GM15510 (cell line): ENCODE results near the gene ZMYND10.
A peak's percentile ranks its signal among the peaks of the same experiment; 100 is the strongest.

Experiments used
- POLR2A ChIP-seq: IDR thresholded peaks from 3 replicates; pipeline ENCODE4 v1.6.1; 2011; ENCODE audit warnings: borderline replicate concordance; ENCODE audit not compliant: insufficient read length; ENCODE audit errors: extremely low read depth

The ZMYND10 gene

DNA sequence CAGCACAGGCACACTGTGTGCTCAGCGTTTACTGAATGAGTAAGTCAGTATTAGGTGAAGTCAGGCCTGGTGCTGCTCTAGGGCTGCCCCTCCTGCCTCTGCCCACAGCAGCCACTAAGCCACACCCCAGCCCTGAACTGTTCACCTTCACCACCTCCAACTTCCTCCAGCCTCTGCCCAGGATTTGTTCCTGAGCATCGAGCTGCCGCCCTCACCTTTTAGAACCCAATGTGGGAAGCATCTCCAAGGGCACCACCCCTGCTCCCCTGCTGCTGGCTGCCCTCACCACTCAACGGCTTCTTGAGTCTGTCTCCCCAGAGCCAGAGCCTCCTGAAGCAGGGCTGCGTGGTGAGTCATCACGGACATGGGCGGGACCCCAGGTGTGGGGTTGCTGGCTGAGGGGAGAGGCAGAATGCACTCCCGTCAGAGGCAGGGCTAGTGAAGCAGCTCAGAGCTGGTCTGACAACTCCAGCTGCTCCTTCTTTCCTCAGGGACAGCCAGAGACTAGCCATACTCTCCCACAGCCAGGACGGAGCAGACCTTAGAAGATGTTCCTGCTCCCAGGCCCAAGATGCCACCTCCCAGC lies 28.8 kb downstream of the ZMYND10 start:
- no peak for TF ChIP-seq POLR2A

DNA sequence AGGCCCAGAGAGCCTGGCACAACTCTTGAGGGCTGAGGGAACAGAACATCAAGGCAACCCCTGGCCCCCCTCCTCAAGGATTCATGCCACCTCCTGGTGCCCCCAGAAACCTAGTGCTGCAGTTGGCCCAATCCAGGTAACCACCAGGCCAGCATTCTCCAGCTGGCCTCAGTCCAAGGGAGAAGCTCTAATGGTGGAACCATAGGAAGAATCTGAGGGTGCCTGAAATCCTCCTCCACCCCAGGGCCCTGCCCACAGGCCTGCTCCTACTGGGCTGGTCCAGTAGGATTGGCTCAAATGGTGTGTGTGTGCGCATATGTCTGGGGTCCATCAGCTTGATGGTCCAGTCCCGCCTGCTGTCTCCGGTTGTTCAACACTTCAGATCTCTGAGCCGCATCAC lies 30.7 kb downstream of the ZMYND10 start:
- TF ChIP-seq POLR2A, result no peak

DNA sequence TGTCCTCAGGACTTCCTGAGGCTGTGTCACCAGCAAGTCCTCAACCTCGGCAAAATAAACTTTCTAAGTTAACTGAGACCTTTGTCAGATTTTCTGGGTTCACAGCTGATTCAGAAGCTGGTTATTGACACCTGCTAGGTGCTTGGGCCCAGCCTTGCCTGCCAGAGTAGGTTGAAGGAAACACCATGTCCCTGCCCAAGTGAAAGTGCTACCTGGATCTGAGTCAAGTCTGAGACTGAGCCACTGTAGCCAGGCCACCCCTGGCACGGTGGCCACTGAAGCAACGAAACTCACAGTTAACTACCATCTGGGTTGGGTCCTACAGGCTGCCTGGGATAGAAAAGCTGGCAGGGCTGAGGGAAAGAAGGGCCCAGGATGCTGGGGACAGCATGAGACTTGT lies 31.2 kb downstream of the ZMYND10 start:
- TF ChIP-seq POLR2A, result no peak

DNA sequence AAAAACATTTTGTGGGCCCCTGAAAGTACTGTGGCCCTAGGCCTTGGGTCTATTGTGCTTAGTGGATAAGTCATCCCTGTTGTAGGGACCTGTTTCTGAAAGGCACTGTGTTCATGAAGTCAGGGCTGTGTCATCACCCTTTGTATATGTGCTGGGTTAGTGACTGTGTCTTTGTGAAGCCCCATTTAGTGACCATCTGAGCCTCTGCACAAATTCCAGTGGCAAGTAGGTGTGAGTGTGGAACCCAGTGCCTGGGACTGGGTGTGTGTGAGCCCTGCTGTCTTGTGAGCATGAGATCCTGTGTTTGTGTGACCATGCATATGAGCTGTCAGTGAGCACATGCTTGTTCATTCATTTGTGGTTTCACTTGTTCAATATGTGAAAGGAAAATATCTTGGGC lies 40.9 kb downstream of the ZMYND10 start:
- TF ChIP-seq POLR2A, result no peak

DNA sequence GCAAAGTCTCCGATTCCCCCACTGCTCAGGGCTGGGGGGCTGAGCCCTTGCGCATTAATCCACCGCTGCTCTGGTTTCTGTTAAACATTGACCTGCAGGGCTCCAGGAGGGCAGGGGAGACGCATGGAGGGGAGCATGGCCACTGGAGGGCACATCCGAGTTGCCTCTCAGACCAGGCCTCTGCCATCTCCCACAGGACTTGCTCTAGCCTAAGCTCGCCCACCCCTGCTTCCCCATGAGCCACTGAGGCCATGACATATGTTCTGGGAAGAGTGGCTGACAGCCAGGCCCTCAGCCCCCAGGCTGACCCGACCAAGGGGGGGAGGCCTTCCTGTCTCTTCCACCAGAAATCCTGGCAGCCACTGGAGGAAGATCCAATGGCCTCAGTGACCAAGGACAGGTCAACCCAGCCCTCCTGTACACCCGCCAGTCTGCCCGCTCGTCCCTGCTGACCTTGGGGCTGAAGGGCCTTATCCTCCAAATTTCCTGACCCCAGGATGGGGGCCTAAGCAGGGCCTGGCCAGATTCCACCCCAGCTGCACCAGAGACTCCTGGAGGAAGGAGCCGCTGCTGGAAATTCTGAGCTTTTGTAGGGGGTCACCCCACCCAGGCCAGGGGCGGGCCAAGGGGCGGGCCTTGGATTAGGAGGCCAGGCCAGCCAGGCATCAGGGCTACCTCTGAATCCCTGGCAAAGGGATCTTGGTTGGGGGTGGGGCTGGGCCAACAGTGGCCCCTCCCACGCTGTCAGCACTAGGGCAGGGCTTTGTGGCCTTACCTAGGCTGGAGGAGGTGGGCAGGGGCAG lies 42.3 kb downstream of the ZMYND10 start, which contains the start of gene HYAL1:
Gene HYAL1, minus strand, starts transcription at position 562 of the 803 bp plus-strand sequence. CDS start 618 bp downstream, outside the sequence.
- no peak for TF ChIP-seq POLR2A

DNA sequence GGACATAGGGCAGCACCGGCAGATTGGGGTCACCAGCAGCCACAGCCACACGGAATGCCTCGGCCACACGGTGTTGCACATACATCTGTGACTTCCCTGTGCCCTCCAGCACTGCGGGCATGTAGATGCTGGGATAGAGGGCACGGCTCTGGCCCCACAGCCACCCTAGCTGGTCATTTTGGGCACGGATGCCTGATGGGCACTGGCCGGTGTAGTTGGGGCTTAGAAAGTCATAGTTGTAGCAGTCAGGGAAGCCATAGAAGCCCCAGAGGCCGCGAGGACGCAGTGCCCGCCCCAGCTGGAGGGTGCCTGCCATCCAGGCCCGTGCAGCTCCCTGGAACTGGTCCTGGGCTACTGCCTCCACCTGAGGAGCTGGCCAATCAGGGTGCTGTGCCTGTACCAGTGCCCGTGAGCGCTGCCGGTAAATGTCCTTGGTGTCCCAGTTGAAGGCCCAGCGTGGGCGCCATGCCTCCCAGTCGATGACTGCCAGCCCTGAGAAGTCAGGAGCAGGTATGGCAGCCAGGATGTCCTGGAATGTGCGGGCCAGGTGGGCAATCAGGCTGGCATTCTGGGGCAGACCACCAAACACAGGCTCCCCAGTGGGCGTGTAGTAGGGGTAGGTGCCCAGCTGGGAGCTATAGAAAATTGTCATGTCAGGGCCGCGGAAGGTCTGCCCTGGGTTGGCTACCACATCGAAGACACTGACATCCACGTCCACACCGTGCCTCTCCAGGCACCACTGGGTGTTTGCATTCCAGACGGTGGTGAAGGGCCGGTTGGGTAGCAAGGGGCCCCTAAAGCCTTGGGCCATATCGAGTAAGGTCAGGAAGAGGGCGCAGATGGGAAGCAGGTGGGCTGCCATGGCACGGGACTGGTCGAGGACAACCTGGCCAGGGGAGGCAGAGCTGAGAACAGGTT lies 43.2 kb downstream of the ZMYND10 start:
- TF ChIP-seq POLR2A, result no peak

DNA sequence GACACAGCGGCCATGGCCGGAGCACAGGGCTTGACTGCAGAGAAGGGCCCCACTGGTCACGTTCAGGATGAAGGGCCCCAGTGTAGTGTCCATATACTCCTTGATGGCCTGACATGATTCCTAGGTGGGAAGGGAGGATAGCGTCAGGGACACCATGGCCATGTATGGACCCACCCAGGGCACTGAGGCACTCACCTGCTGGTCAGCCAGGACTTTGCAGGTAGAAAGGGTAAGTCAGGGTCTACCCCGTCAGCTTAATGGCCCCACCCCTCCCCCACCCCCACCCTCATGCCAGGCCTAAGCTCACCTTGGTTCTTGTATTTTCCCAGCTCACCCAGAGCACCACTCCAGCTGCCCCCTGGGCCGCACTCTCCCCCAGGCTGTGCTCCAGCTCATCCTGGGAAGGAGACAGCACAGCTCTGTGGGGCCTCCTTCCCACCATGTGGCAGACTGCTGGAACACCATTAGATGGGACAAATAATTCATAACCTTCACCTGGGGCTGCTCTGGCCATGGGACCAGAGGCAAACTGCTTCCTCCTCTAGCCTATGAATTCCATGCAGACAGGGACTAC lies 44.8 kb downstream of the ZMYND10 start:
- no peak for TF ChIP-seq POLR2A

DNA sequence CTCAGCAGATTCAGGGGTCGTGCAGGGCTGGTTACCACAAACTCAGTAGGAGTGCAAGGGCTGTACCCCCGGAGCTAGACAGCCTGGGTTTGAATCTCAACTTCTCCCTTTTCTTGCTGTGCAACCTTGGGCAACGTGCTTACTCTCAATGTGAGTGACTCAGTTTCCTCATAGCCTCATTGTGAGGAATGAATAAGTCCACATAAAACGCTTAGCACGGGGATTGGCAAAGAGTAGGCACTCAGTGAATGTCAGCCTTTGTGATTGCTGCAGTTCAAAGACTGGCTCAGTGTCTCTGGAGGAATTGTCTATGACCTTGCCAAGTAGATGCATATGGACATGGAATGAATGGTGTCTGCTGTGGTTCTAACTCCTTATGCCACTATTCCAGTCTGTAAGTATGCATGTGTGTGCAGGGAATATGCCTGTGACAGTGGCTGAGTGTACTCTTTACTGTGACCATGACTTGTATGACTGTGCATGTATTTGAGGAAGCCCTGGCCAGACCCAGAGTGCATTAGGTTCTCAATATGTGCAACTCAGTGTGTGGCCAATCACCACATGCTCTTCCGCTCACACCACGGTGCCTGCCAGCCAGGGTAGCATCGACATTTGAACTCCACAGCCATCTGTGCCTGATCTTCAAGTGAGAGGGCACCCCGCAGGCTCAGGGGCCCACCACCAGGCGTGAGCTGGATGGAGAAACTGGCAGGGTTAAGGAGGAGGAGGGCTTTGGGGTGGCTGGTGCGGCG lies 45.4 kb downstream of the ZMYND10 start:
- no peak for TF ChIP-seq POLR2A

DNA sequence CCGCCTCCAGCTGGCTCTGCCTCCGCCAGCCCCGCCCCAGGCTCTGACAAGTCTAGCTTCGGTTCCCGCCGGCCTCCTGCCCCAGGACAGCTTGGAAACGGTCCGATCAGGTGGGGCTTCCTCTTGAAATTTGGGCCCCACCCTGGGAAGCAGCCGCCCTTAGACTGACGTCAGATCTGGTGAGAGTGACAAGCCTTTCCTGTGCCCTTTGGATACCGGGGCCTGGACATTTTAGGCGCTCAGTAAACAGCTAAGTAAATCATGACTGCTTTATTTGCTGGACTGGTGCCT lies 45.9 kb downstream of the ZMYND10 start:
- TF ChIP-seq POLR2A, result no peak

DNA sequence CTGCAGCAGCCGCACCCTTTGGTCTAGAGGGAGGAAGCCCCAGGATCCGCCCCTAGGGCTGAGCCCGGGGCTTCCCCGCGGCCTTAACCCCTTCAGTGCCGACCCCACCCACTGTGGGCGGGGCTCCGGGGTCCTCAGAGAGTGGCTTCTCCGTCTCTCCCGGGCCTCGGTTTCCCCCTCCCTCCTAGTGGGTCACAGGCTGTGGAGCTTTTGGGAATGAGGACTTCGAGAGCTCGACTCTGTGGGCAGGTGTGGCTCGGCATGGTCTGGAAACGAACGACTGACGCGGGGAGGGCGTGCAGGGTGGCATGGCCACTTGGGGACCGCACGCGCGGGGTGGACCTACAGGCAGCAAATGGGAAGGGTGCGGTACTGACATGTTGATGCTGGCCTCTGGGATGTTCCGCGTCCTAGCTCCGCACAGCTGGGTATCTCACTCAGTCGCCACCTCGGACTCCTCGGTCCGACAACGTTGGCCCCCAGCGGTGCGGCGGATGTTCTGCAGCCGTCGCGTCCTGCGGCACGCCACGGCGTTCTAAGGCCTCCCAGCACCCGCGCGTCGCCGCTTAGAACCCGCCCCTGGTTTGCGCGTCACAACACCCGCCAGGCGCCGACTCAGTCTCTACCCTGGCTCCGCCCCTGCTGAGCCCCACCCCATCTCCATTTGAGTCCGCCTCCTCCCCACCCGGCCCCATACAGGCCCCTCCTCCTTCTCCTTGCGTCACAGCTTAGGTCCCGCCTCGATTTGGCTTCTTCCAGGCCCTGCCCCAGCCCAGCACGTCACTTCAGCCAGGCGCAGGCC lies 46.5 kb downstream of the ZMYND10 start, which contains the start of the genes HYAL3 and NAA80:
Gene HYAL3, minus strand, starts transcription at position 570 of the 802 bp plus-strand sequence. CDS start 3,803 bp downstream, outside the sequence.
Gene NAA80, minus strand, starts transcription at position 570 of the 802 bp plus-strand sequence. CDS start 1,942 bp downstream, outside the sequence.
- TF ChIP-seq POLR2A, result peak; percentile 93

DNA sequence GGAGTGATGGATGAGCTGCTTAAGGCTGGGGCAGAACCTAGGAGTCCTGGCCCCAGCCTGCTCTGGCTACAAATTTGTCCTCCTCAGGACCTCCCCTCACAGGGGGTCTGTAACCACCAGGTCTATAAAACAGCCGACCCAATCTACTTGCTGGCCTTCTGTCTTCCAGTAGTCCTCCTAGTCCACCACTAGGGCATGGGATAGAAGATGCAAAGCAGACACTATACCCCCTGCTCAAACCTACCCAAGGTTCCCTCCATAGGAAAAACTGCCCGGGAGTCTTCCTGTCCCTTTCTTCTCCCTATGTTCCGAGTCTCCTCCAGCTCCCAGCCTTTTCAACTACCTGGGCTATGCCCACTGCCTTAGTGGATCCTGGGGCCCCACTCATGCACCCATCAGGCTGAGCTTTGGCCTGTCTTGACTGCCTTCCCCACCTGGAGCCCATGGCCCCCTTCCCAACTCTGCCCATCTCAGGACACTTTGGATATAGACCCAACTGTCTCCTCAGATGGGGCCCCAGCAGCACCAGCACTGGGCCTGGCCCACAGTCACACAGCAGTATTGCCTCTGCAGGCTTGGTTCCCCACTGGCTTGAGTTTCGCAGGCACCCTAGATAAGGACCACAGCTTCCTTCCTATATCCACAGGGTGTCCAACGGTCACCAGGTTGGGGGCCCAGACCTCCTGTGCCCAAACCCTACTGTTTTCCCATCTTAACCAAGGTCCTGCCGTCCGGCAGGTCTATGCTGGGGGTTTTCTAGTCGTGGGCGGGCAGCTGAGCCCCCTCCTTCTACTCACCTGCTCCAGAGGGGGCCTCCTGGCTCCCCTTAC lies 47.4 kb downstream of the ZMYND10 start:
- no peak for TF ChIP-seq POLR2A

DNA sequence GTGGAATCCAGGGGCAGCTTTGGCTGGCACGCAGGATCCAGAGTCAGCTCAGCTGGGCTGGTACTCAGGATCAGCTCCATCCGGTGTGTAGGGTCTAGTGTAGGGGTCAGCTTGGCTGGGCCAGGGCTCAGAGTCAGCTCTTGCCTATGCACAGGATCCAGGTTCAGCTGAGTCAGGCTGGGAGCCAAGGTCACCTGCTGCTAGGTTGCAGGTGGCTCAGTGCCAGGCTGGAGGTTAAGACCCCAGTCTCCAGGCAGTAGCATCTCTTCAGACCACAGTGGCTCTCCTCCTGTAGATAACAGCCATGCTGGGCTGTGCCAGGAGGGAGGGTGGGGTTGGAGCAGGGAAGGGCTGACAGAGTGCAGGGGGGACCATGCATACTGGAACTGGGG lies 48.2 kb downstream of the ZMYND10 start:
- TF ChIP-seq POLR2A, result no peak
